Spinal cord (tissue), 10 donors: ENCODE measurements around the gene PRSS35. TPM values are rescaled to one million over a fixed set of nuclear protein-coding genes. Genes with fewer than 3 reads are reported as not detected.
"Not testable (repeated sequence)": the region's sequence is repeated elsewhere in the genome, so short reads cannot be mapped to it uniquely, and the experiment has no call there.

Experiments used
- DNase-seq, 6 donors: peaks; one replicate each; pipeline versions ENCODE4 v3.0.0 to v3.0.0-alpha.2; 2013 to 2015; ENCODE audit warnings: low spot score in 6 of 6, low read depth in 4 of 6
- H3K27ac ChIP-seq: one replicate; pipeline ENCODE4 v1.5.1; 2013; ENCODE audit warnings: low read depth, low read length, control low read depth
- H3K27me3 ChIP-seq: one replicate; pipeline ENCODE4 v1.6.1; 2013; ENCODE audit warnings: low read length; ENCODE audit not compliant: control insufficient read depth, insufficient read depth
- H3K36me3 ChIP-seq: one replicate; pipeline ENCODE4 v1.6.1; 2013; ENCODE audit warnings: low read length; ENCODE audit not compliant: control insufficient read depth, insufficient read depth
- H3K4me1 ChIP-seq: one replicate; pipeline ENCODE4 v1.6.1; 2013; ENCODE audit warnings: low read length; ENCODE audit not compliant: control insufficient read depth, insufficient read depth
- H3K4me3 ChIP-seq: one replicate; pipeline ENCODE4 v1.5.1; 2013; ENCODE audit warnings: low read depth, low read length, control low read depth
- H3K9me3 ChIP-seq: one replicate; pipeline ENCODE4 v1.6.1; 2013; ENCODE audit warnings: low read length; ENCODE audit not compliant: control insufficient read depth, insufficient read depth
- WGBS: methylation state at CpG from one replicate; pipeline ENCODE4 v1.1.5; 2013; ENCODE audit warnings: missing lambda C conversion rate; ENCODE audit not compliant: insufficient coverage; 5-methylcytosine and 5-hydroxymethylcytosine counted together
- polyA plus RNA-seq, 2 donors: library from polyadenylated mRNA; unstranded; fragments of 120-200 nt; gene quantifications; one replicate each; pipeline ENCODE4 v1.2.1, GENCODE V29; 2013; ENCODE audit not compliant: insufficient read length in 2 of 2
- total RNA-seq, 2 donors: library from RNA; depleted of rRNA in 1 of 2; stranded (reverse); fragments of 120-200 nt in 1 of 2; fragments of >200 nt in 1 of 2; gene quantifications; one replicate each; pipeline versions ENCODE4 v1.2.3 to v1.2.4, GENCODE V29; 2013 to 2014
- donor health status: healthy.

Gene PRSS35
- total and polyA plus RNA-seq, 4 donors: 20.6 to 79.0 (median 33.7) TPM

DNA sequence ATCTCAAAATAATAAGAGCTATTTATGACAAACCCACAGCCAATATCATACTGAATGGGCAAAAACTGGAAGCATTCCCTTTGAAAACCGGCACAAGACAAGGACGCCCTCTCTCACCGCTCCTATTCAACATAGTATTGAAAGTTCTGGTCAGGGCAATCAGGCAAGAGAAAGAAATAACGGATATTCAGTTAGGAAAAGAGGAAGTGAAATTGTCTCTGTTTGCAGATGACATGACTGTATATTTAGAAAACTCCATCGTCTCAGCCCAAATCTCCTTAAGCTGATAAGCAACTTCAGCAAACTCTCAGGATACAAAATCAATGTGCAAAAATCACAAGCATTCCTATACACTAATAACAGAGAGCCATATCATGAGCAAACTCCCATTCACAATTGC, 38.1 kb downstream of the PRSS35 start:
- no CpG with 5 or more reads among the region's 5 CpGs for WGBS
- H3K36me3 ChIP-seq, H3K4me3 ChIP-seq, H3K4me1 ChIP-seq, H3K9me3 ChIP-seq, H3K27me3 ChIP-seq, DNase-seq, H3K27ac ChIP-seq: not testable (repeated sequence)

DNA sequence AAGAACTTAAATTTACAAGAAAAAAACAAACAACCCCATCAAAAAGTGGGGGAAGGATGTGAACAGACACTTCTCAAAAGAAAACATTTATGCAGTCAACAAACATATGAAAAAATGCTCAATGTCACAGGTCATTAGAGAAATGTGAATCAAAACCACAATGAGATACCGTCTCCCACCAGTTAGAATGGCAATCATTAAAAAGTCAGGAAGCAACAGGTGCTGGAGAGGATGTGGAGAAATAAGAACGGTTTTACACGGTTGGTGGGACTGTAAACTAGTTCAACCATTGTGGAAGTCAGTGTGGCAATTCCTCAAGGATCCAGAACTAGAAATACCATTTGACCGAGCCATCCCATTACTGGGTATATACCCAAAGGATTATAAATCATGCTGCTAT, 39.4 kb downstream of the PRSS35 start:
- H3K36me3 ChIP-seq, H3K9me3 ChIP-seq, DNase-seq, H3K4me1 ChIP-seq, H3K27ac ChIP-seq, H3K4me3 ChIP-seq, H3K27me3 ChIP-seq: not testable (repeated sequence)
- WGBS: 100% methylated on average over 1 of the region's 4 CpGs

DNA sequence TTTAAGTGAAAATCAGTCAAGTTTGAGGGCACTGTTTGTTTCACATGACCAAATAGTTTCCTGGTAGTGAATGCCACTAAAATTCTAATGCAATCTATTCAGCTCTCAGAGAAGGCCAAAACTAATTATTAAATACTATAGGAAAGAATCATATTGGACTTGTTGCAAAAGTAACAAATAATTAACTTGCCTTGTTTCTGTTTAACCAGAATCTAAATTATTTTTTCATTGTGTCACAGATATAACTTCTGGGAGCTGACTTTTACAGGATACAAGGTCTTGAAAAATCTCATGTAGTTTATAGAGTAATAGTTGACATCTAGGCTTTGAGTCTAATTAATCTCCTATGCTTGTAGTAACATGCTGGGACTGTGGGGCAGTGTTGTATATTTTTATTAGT, 44.5 kb downstream of the PRSS35 start:
- Histone ChIP-seq H3K4me1 (no peaks in the 10 kb centered on the region), H3K9me3 (no peaks in the 10 kb centered on the region), H3K27me3 (no peaks in the 10 kb centered on the region), H3K36me3 (peaks cover 9% of the 10 kb centered on the region), H3K4me3 (no peak overlapping the region), H3K27ac (no peak overlapping the region)
- no peak for DNase-seq

DNA sequence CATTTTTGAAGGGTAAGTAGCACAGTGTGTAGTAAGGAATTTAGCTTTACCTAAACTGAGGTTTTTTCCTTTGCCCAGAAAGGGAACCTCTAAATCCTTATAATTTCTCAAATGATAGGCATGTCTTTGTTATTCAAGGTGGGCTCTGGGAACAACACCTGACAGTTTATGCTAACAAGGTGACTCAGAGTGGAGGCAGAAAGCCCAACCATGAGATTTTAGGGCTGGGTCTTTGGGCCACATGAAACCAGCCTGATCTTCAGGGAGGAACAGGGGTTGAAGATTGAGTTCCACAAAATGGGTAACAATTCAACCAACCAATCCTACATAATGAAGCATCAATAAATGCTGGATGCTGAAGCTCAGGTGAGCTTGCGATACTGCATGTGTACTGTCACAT, 46.6 kb downstream of the PRSS35 start:
- H3K4me1 ChIP-seq: no peaks in the 10 kb centered on the region
- H3K9me3 ChIP-seq: no peaks in the 10 kb centered on the region
- H3K4me3 ChIP-seq: no peak overlapping the region
- H3K27ac ChIP-seq: no peak overlapping the region
- no peak for DNase-seq
- H3K27me3 ChIP-seq: no peaks in the 10 kb centered on the region
- WGBS: 100% methylated on average over 1 of the region's 1 CpG
- peaks cover 15% of the 10 kb centered on the region for H3K36me3 ChIP-seq

DNA sequence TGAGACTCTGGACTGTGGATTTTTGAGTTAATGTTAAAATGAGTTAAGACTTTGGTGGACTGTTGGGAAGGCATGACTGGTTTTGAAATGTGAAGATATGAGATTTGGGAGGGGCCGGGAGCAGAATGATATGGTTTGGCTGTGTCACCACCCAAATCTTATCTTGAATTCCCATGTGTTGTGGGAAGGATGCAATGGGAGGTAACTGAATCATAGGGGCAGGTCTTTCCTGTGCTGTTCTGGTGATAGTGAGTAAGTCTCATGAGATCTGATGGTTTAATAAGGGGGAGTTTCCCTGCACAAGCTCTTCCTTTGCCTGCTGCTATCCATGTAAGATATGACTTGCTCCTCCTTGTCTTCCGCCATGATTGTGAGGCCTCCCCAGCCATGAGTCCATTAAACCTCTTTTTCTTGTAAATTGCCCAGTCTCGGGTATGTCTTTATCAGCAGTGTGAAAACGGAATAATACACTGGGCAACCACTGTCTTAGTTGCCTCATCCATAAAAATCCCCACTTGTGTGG, 59.4 kb downstream of the PRSS35 start:
- 96% methylated on average over 4 of the region's 4 CpGs for WGBS
- not testable (repeated sequence) for H3K9me3 ChIP-seq, DNase-seq, H3K4me1 ChIP-seq, H3K27me3 ChIP-seq, H3K27ac ChIP-seq, H3K4me3 ChIP-seq
- H3K36me3 ChIP-seq: peaks cover 12% of the 10 kb centered on the region

DNA sequence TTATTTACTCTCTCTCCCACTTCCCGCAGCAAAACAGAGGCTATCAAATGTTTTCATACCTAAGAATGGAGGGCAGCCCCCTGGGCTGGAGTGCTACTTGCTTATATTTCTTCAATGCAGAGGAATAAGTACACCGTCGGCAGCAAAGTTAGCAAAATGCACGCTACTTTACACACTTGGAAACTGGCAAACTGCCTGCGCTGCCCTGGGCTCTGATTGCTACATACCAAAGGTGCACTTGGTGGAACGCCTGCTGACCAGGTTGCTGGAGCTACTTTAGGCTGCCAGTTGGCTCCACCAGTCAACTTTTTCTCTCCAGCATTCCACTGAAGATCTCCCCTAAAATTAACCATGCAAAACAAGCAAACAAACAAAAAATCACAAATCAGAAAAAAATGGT, 62.4 kb downstream of the PRSS35 start:
- no peak overlapping the region for H3K4me3 ChIP-seq
- no peak for DNase-seq
- WGBS: 91% methylated on average over 5 of the region's 6 CpGs
- no peaks in the 10 kb centered on the region for H3K4me1 ChIP-seq
- H3K27me3 ChIP-seq: no peaks in the 10 kb centered on the region
- H3K36me3 ChIP-seq: peaks cover 16% of the 10 kb centered on the region
- no peak overlapping the region for H3K27ac ChIP-seq
- H3K9me3 ChIP-seq: no peaks in the 10 kb centered on the region

Other genes starting within 250 kb of the PRSS35 start
- gene ME1, start 81.5 kb upstream of the PRSS35 start, total RNA-seq: 10 to 100 TPM in 1 of 2 donors, 1 to 10 TPM in 1; 8.4 to 23.8 TPM
- gene ME1, start 81.5 kb upstream of the PRSS35 start, polyA plus RNA-seq: 10 to 100 TPM; 16.5 to 20.6 TPM
- gene SNAP91, start 196.6 kb downstream of the PRSS35 start, total RNA-seq: 100 to 1,000 TPM in 1 of 2 donors, 10 to 100 TPM in 1; 33.8 to 128 TPM
- 100 to 1,000 TPM; 153 to 175 TPM for gene SNAP91, start 196.6 kb downstream of the PRSS35 start, polyA plus RNA-seq